Bronchial epithelial cell (primary cell): ENCODE measurements around the gene CADPS2. TPM values are rescaled to one million over a fixed set of nuclear protein-coding genes. Genes with fewer than 3 reads are reported as not detected.
A peak's percentile ranks its signal among the peaks of the same experiment; 100 is the strongest.

Experiments used
- DNase-seq: peaks from one replicate; pipeline ENCODE4 v3.0.0-alpha.2; 2010; ENCODE audit warnings: low read depth
- FAIRE-seq: peaks from 2 replicates; lab custom pipeline; 2011; peaks lifted over from hg19 to GRCh38; lab: Jason Lieb, UNC
- H3K27me3 ChIP-seq: 2 replicates; pipeline ENCODE4 v1.5.1; 2011; ENCODE audit warnings: low read length; ENCODE audit not compliant: control insufficient read depth, insufficient read depth
- H3K36me3 ChIP-seq: 2 replicates; pipeline ENCODE4 v1.5.1; 2011; ENCODE audit warnings: low read length; ENCODE audit not compliant: control insufficient read depth, insufficient read depth
- H3K4me3 ChIP-seq: 2 replicates; pipeline ENCODE4 v1.5.1; 2011; ENCODE audit warnings: mild to moderate bottlenecking, low read depth, low read length, control low read depth
- CTCF ChIP-seq: IDR thresholded peaks from 2 replicates; pipeline ENCODE4 v1.5.1; 2011; ENCODE audit warnings: mild to moderate bottlenecking, moderate library complexity, low read length, control low read depth, inconsistent platforms; ENCODE audit not compliant: insufficient read depth, severe bottlenecking
- total RNA-seq: library from RNA; depleted of rRNA; stranded (reverse); fragments of >200 nt; gene quantifications from 2 replicates; pipeline ENCODE4 v1.2.1, GENCODE V29; 2014

The CADPS2 gene
- total RNA-seq, 1 donor from 2014 or later = 4.2 TPM

- H3K4me3 ChIP-seq = no peak within 1 kb of the TSS
- no peaks in the 10 kb centered on the region for H3K36me3 ChIP-seq
- DNase-seq (peak; percentile 32), FAIRE-seq (no peak)
- H3K27me3 ChIP-seq = peaks cover 75% of the 10 kb centered on the region
- no peak for TF ChIP-seq CTCF
Observed at GRCh38 chr7:122304319-122304975, 581.8 kb downstream of the CADPS2 start, which contains the start of gene FEZF1. FEZF1 (minus strand) TSS chr7:122304750; CDS start chr7:122304437, 313 bp downstream.

- DNase-seq = no peak
- no peaks in the 10 kb centered on the region for H3K36me3 ChIP-seq
- H3K4me3 ChIP-seq = no peak overlapping the region
- no peak for TF ChIP-seq CTCF
- H3K27me3 ChIP-seq = peaks cover 75% of the 10 kb centered on the region
- no peak for FAIRE-seq
Observed at GRCh38 chr7:122303531-122304318, 582.5 kb downstream of the CADPS2 start.

GRCh38 chr7:122302761-122303530 lies 583.3 kb downstream of the CADPS2 start:
- TF ChIP-seq CTCF = no peak
- peaks cover 71% of the 10 kb centered on the region for H3K27me3 ChIP-seq
- no peak overlapping the region for H3K4me3 ChIP-seq
- no peak for FAIRE-seq
- no peak for DNase-seq
- no peaks in the 10 kb centered on the region for H3K36me3 ChIP-seq

GRCh38 chr7:122301858-122302760 lies 584.2 kb downstream of the CADPS2 start:
- no peak for DNase-seq
- Histone ChIP-seq H3K36me3 (no peaks in the 10 kb centered on the region), H3K4me3 (no peak overlapping the region), H3K27me3 (peaks cover 65% of the 10 kb centered on the region)
- no peak for TF ChIP-seq CTCF
- FAIRE-seq = no peak

- TF ChIP-seq CTCF = no peak
- FAIRE-seq (no peak), DNase-seq (no peak)
- H3K4me3 ChIP-seq = no peak overlapping the region
- peaks cover 56% of the 10 kb centered on the region for H3K27me3 ChIP-seq
- H3K36me3 ChIP-seq = no peaks in the 10 kb centered on the region
Observed at GRCh38 chr7:122300956-122301833, 585.1 kb downstream of the CADPS2 start.
